A673 (cell line): ENCODE results near the gene MPRIP. TPM values are rescaled to one million over a fixed set of nuclear protein-coding genes. Genes with fewer than 3 reads are reported as not detected.

Experiments
- BruUV-seq: library from RNA; stranded (reverse); fragments of 400-500 nt; replicated peaks from 2 replicates; lab custom pipeline; 2021; lab: Mats Ljungman, UMichigan
- CTCF ChIA-PET: fragments of 300-600 bp; sonication (Branson Sonifier 250); formaldehyde crosslinking; loops from one replicate; lab custom pipeline; 2022; ENCODE audit warnings: antibody characterized with exemption; lab: Charles Lee
- POLR2A ChIA-PET: fragments of 300-600 bp; sonication (Branson Sonifier 250); formaldehyde crosslinking; loops from one replicate; lab custom pipeline; 2022; ENCODE audit warnings: antibody characterized with exemption; ENCODE audit not compliant: low non-redundant PET; lab: Charles Lee
- DNase-seq: peaks from one replicate; pipeline ENCODE4 v3.0.0-alpha.2; 2015; ENCODE audit warnings: low spot score
- H3K27ac ChIP-seq: fragments of 200-600 bp; sonication (generic); 2 replicates; pipeline ENCODE4 v1.5.1; 2016; ENCODE audit warnings: mixed run types, low read depth, mild to moderate bottlenecking, mixed read lengths, antibody characterized with exemption, low read length; ENCODE audit not compliant: poor library complexity, severe bottlenecking
- H3K27me3 ChIP-seq: fragments of 200-600 bp; sonication (generic); replicated peaks from 2 replicates; pipeline ENCODE4 v1.6.1; 2017; ENCODE audit warnings: mixed run types, low read depth, mild to moderate bottlenecking, mixed read lengths, antibody characterized with exemption, low read length; ENCODE audit not compliant: insufficient read depth, poor library complexity
- H3K36me3 ChIP-seq: fragments of 200-600 bp; sonication (generic); 2 replicates; pipeline ENCODE4 v1.6.1; 2016; ENCODE audit warnings: mixed run types, mild to moderate bottlenecking, mixed read lengths, antibody characterized with exemption, low read length; ENCODE audit not compliant: insufficient read depth, poor library complexity, severe bottlenecking
- H3K4me1 ChIP-seq: fragments of 200-600 bp; sonication (generic); 2 replicates; pipeline ENCODE4 v1.6.1; 2017; ENCODE audit warnings: mixed run types, mild to moderate bottlenecking, mixed read lengths, antibody characterized with exemption, low read length; ENCODE audit not compliant: insufficient read depth, poor library complexity, severe bottlenecking
- H3K4me3 ChIP-seq: fragments of 200-600 bp; sonication (generic); 2 replicates; pipeline ENCODE4 v1.5.1; 2016; ENCODE audit warnings: low read depth, mixed run types, mild to moderate bottlenecking, mixed read lengths, low read length; ENCODE audit not compliant: poor library complexity, severe bottlenecking
- H3K9me3 ChIP-seq: fragments of 200-600 bp; sonication (generic); 2 replicates; pipeline ENCODE4 v1.6.1; 2016; ENCODE audit warnings: mixed run types, low read depth, mild to moderate bottlenecking, mixed read lengths, antibody characterized with exemption, low read length; ENCODE audit not compliant: poor library complexity, severe bottlenecking
- CTCF ChIP-seq: fragments of 300-800, 200-600 bp; sonication (generic); conservative IDR thresholded peaks from 2 replicates; pipeline ENCODE4 v1.5.1; 2017; ENCODE audit warnings: low read depth, mild to moderate bottlenecking, antibody characterized with exemption, low read length, moderate library complexity, mixed read lengths
- EZH2 ChIP-seq: fragments of 200-600 bp; sonication (generic); IDR thresholded peaks from 2 replicates; pipeline ENCODE4 v1.6.1; 2017; ENCODE audit warnings: borderline replicate concordance, low read depth, mild to moderate bottlenecking, mixed read lengths, antibody characterized with exemption, low read length; ENCODE audit not compliant: poor library complexity, severe bottlenecking
- intact Hi-C: fragments of 100-400 bp; cut with micrococcal nuclease; formaldehyde crosslinking; loops from one replicate; pipeline ENCODE4 v1.10.0; 2022; ENCODE audit not compliant: unreplicated experiment
- total RNA-seq: library from RNA; stranded (reverse); gene quantifications from 2 replicates; pipeline ENCODE4 v1.2.3, GENCODE V29; 2021

Gene MPRIP
- total RNA-seq, 1 experiment from 2014 or later = 290 TPM

GRCh38 chr17:17204635-17205231 is 162.5 kb downstream of the MPRIP start:
- H3K27ac ChIP-seq = no peak overlapping the region
- peak overlapping the region; percentile 72 for H3K4me3 ChIP-seq
- peaks cover 18% of the 10 kb centered on the region for H3K4me1 ChIP-seq
- ChIA-PET POLR2A (no interaction called here), CTCF (no interaction called here)
- no peak for TF ChIP-seq CTCF
- no peak for TF ChIP-seq EZH2
- H3K27me3 ChIP-seq = no peaks in the 10 kb centered on the region
- H3K9me3 ChIP-seq = no peaks in the 10 kb centered on the region
- DNase-seq = no peak
- peaks cover 15% of the 10 kb centered on the region for H3K36me3 ChIP-seq
- BruUV-seq = no TSS peak
- intact Hi-C loops = loop anchor here (5.0 kb wide), 1 partner anchor 202 kb away; no protein-coding TSS in a partner anchor

- POLR2A ChIA-PET = no interaction called here
These were observed 163.3 kb downstream of the MPRIP start for GRCh38 chr17:17205368-17206123.

More at GRCh38 chr17:17205368-17206123, 163.3 kb downstream of the MPRIP start:
- peak overlapping the region; percentile 88 for H3K27ac ChIP-seq
- CTCF ChIA-PET = no interaction called here
- peaks cover 18% of the 10 kb centered on the region for H3K4me1 ChIP-seq
- peak; percentile 69 for DNase-seq
- no peaks in the 10 kb centered on the region for H3K27me3 ChIP-seq
- H3K36me3 ChIP-seq = peaks cover 15% of the 10 kb centered on the region
- no TSS peak for BruUV-seq
- no peak for TF ChIP-seq EZH2
- TF ChIP-seq CTCF = no peak
- intact Hi-C loops = loop anchor here (1.0 to 5.0 kb wide), 2 partner anchors 32 to 203 kb away; partner anchors contain the start of gene FLCN
- peak overlapping the region; percentile 72 for H3K4me3 ChIP-seq
- no peaks in the 10 kb centered on the region for H3K9me3 ChIP-seq
